Cerebellar nuclear complex (tissue), 1 donor: ENCODE data around the gene ENTHD1.

Experiments used
- DNase-seq, 2 experiments: peaks; one replicate each; lab custom pipeline; 2025; lab: John Stamatoyannopoulos, UW

ENTHD1 gene

GRCh38 chr22:39712751-39713525, 180.6 kb downstream of the ENTHD1 start:
- no peak for DNase-seq

- no peak for DNase-seq
Observed at GRCh38 chr22:39712081-39712480, 181.5 kb downstream of the ENTHD1 start.

- no peak for DNase-seq
Observed at GRCh38 chr22:39710380-39711150, 183.0 kb downstream of the ENTHD1 start.

GRCh38 chr22:39707816-39708215, 185.7 kb downstream of the ENTHD1 start:
- DNase-seq: no peak

- no peak for DNase-seq
Observed at GRCh38 chr22:39707351-39707750, 186.2 kb downstream of the ENTHD1 start.

- no peak for DNase-seq
Observed at GRCh38 chr22:39706376-39707140, 187.0 kb downstream of the ENTHD1 start.

GRCh38 chr22:39705386-39705785, 188.2 kb downstream of the ENTHD1 start:
- no peak for DNase-seq

- DNase-seq: no peak
Observed at GRCh38 chr22:39703928-39704639, 189.5 kb downstream of the ENTHD1 start.

- DNase-seq: no peak
Observed at GRCh38 chr22:39703091-39703490, 190.5 kb downstream of the ENTHD1 start.

- no peak for DNase-seq
Observed at GRCh38 chr22:39700565-39700964, 193.0 kb downstream of the ENTHD1 start.

GRCh38 chr22:39699631-39700360, 193.8 kb downstream of the ENTHD1 start:
- DNase-seq: no peak

- DNase-seq: no peak
Observed at GRCh38 chr22:39697790-39698430, 195.7 kb downstream of the ENTHD1 start.

- DNase-seq: no peak
Observed at GRCh38 chr22:39693943-39694500, 199.5 kb downstream of the ENTHD1 start.
